HFF-Myc (cell line): Measurements from ENCODE around the gene ZNF385D.

ENCODE experiments used
- DNase-seq: peaks from one replicate; pipeline ENCODE4 v3.0.0-alpha.2; 2011; ENCODE audit warnings: low read depth; ENCODE audit errors: extremely low read depth
- H3K4me3 ChIP-seq: replicated peaks from 2 replicates; pipeline ENCODE4 v1.5.1; 2011; ENCODE audit warnings: low read depth, mild to moderate bottlenecking, control low read depth, low read length
- CTCF ChIP-seq: IDR thresholded peaks from 2 replicates; pipeline ENCODE4 v1.5.1; 2012; ENCODE audit warnings: mild to moderate bottlenecking, low read depth, low read length, control low read depth; ENCODE audit errors: missing control alignments

Gene ZNF385D

GRCh38 chr3:21738935-21739702 is 11.9 kb downstream of the ZNF385D start:
- no peak for DNase-seq
- no peak overlapping the region for H3K4me3 ChIP-seq
- no peak for TF ChIP-seq CTCF

- no peak for TF ChIP-seq CTCF
- DNase-seq = no peak
- H3K4me3 ChIP-seq = no peak overlapping the region
Observed at GRCh38 chr3:21738283-21738682, 12.7 kb downstream of the ZNF385D start.

- no peak for TF ChIP-seq CTCF
- no peak for DNase-seq
- no peak overlapping the region for H3K4me3 ChIP-seq
Observed at GRCh38 chr3:21734746-21735145, 16.3 kb downstream of the ZNF385D start.

GRCh38 chr3:21729888-21730459 is 21.0 kb downstream of the ZNF385D start:
- DNase-seq = no peak
- H3K4me3 ChIP-seq = no peak overlapping the region
- no peak for TF ChIP-seq CTCF

GRCh38 chr3:21729331-21729730 is 21.7 kb downstream of the ZNF385D start:
- DNase-seq = no peak
- no peak for TF ChIP-seq CTCF

GRCh38 chr3:21722768-21723167 is 28.2 kb downstream of the ZNF385D start:
- H3K4me3 ChIP-seq = no peak overlapping the region
- no peak for DNase-seq
- TF ChIP-seq CTCF = no peak

More at GRCh38 chr3:21729331-21729730, 21.7 kb downstream of the ZNF385D start:
- H3K4me3 ChIP-seq = no peak overlapping the region

- TF ChIP-seq CTCF = no peak
- DNase-seq = no peak
- no peak overlapping the region for H3K4me3 ChIP-seq
Observed at GRCh38 chr3:21722301-21722700, 28.7 kb downstream of the ZNF385D start.
